ENCODE results near the gene ERP44. TPM values are rescaled to one million over a fixed set of nuclear protein-coding genes. Genes with fewer than 3 reads are reported as not detected.

Gene ERP44
- total and polyA plus RNA-seq, 12 donors = 12.9 to 43.7 (median 21.3) TPM

GRCh38 chr9:99973455-99973854 lies 125.3 kb downstream of the ERP44 start:
- no peak for DNase-seq
- Histone ChIP-seq H3K27me3 (no peaks in the 10 kb centered on the region), H3K27ac (no peak overlapping the region), H3K4me1 (replicated peaks in 1 of 2) (no peaks in the 10 kb centered on the region), H3K4me3 (no peak overlapping the region), H3K36me3 (replicated peaks in 1 of 2) (peaks cover 0 to 6% of the 10 kb centered on the region in 2 donors), H3K9me3 (replicated peaks in 1 of 3) (no peaks in the 10 kb centered on the region)
- 93 to 97% (median 97%) methylated on average over 3 of the region's 3 CpGs for WGBS, 4 donors
- TF ChIP-seq POLR2A (IDR thresholded peaks at IDR 0.05) (no peak), CTCF (IDR thresholded peaks at IDR 0.05) (no peak)
- intact Hi-C loops (cut with DNase I) = no loop called here

GRCh38 chr9:99971410-99971809 lies 127.4 kb downstream of the ERP44 start:
- Histone ChIP-seq H3K36me3 (replicated peaks in 1 of 2) (peaks cover 0 to 14% of the 10 kb centered on the region in 2 donors), H3K4me1 (replicated peaks in 1 of 2) (no peaks in the 10 kb centered on the region), H3K27ac (no peak overlapping the region), H3K4me3 (no peak overlapping the region), H3K27me3 (no peaks in the 10 kb centered on the region), H3K9me3 (replicated peaks in 1 of 3) (no peaks in the 10 kb centered on the region)
- TF ChIP-seq CTCF (IDR thresholded peaks at IDR 0.05) (no peak), POLR2A (IDR thresholded peaks at IDR 0.05) (no peak)
- no peak for DNase-seq
- intact Hi-C loops (cut with DNase I) = no loop called here

GRCh38 chr9:99970481-99970880 lies 128.3 kb downstream of the ERP44 start:
- no peak for TF ChIP-seq CTCF (IDR thresholded peaks at IDR 0.05)
- TF ChIP-seq POLR2A (IDR thresholded peaks at IDR 0.05) = no peak
- Histone ChIP-seq H3K27me3 (no peaks in the 10 kb centered on the region), H3K4me3 (no peak overlapping the region), H3K36me3 (replicated peaks in 1 of 2) (peaks cover 0 to 14% of the 10 kb centered on the region in 2 donors), H3K4me1 (replicated peaks in 1 of 2) (no peaks in the 10 kb centered on the region), H3K9me3 (replicated peaks in 1 of 3) (no peaks in the 10 kb centered on the region), H3K27ac (no peak overlapping the region)
- WGBS, 4 donors = 95 to 100% (median 98%) methylated on average over 2 of the region's 2 CpGs
- DNase-seq = no peak
- intact Hi-C loops (cut with DNase I) = no loop called here

- Histone ChIP-seq H3K36me3 (replicated peaks in 1 of 2) (peaks cover 0 to 14% of the 10 kb centered on the region in 2 donors), H3K9me3 (replicated peaks in 1 of 3) (no peaks in the 10 kb centered on the region), H3K4me3 (no peak overlapping the region), H3K27ac (no peak overlapping the region), H3K27me3 (no peaks in the 10 kb centered on the region), H3K4me1 (replicated peaks in 1 of 2) (no peaks in the 10 kb centered on the region)
- intact Hi-C loops (cut with DNase I) = no loop called here
- 81 to 95% (median 92%) methylated on average over 2 of the region's 2 CpGs for WGBS, 4 donors
- DNase-seq = no peak
- TF ChIP-seq POLR2A (IDR thresholded peaks at IDR 0.05) = no peak
- no peak for TF ChIP-seq CTCF (IDR thresholded peaks at IDR 0.05)
These were observed 131.3 kb downstream of the ERP44 start for GRCh38 chr9:99967457-99967856.
